HFFc6 (cell line): ENCODE data around the gene CARD8. TPM values are rescaled to one million over a fixed set of nuclear protein-coding genes. Genes with fewer than 3 reads are reported as not detected.
A peak's percentile ranks its signal among the peaks of the same experiment; 100 is the strongest.
"Not testable (repeated sequence)": the region's sequence is repeated elsewhere in the genome, so short reads cannot be mapped to it uniquely, and the experiment has no call there.

Source experiments
- DNase-seq: peaks from one replicate; pipeline ENCODE4 v3.0.0-alpha.2; 2018
- H3K27ac Mint-ChIP-seq: 2 replicates; pipeline ENCODE4 v1.8.0; 2020; ENCODE audit warnings: mild to moderate bottlenecking, mixed read lengths
- H3K27me3 Mint-ChIP-seq: 2 replicates; pipeline ENCODE4 v1.8.0; 2021; ENCODE audit warnings: mild to moderate bottlenecking, moderate library complexity, mixed read lengths; ENCODE audit not compliant: insufficient read depth
- H3K36me3 Mint-ChIP-seq: 2 replicates; pipeline ENCODE4 v1.8.0; 2021; ENCODE audit warnings: low read depth, mixed read lengths
- H3K4me1 Mint-ChIP-seq: 2 replicates; pipeline ENCODE4 v1.8.0; 2020; ENCODE audit warnings: low read depth, mixed read lengths
- H3K4me3 Mint-ChIP-seq: 2 replicates; pipeline ENCODE4 v1.8.0; 2020; ENCODE audit warnings: mild to moderate bottlenecking, moderate library complexity, mixed read lengths
- H3K9me3 Mint-ChIP-seq: 2 replicates; pipeline ENCODE4 v1.8.0; 2020; ENCODE audit warnings: mild to moderate bottlenecking, mixed read lengths
- total RNA-seq, 6 experiments: library from RNA; stranded (reverse); fragmentation: NEBNext Ultra II Directional; extraction: Animal tissue kit (Norgen Biotek cat#: 25700); gene quantifications; 2 replicates in 1 of 6; 3 replicates in 5 of 6; pipeline ENCODE4 v1.2.3, GENCODE V29; 2021
- TF ChIP-seq, protein P1 (sequence below): fragments of 200-600 bp; sonication (generic); IDR thresholded peaks from 2 replicates; pipeline ENCODE4 v1.5.0; 2021; ENCODE audit warnings: antibody characterized with exemption, mild to moderate bottlenecking

Gene CARD8
- total RNA-seq, 6 experiments from 2014 or later = 11.3 to 17.2 (median 14.7) TPM

DNA sequence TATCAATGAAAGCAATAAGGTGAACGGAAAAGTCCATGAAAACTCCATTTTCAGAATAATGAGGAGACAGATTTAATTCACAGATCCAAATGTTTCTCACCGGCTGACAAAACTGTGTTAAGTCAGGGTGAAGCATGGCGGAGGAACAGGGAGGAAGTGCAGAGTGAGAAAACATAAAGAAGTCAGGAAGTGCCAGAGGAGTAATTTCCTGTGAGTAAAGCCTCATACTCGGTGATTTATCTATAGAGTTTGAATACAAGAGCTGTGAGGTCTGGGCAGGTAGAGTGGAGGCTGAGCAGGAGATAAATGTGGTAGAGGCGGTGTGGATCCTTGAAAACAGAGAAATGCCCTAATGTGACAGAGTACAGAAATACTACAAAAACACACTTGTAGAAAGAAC, 11.4 kb downstream of the CARD8 start:
- H3K27me3 Mint-ChIP-seq = no peaks in the 10 kb centered on the region
- no peaks in the 10 kb centered on the region for H3K9me3 Mint-ChIP-seq
- H3K4me3 Mint-ChIP-seq = no peak overlapping the region
- H3K4me1 Mint-ChIP-seq = peaks cover 23% of the 10 kb centered on the region
- peaks cover 29% of the 10 kb centered on the region for H3K36me3 Mint-ChIP-seq
- H3K27ac Mint-ChIP-seq = peak overlapping the region; percentile 46
- TF ChIP-seq, protein P1, sequence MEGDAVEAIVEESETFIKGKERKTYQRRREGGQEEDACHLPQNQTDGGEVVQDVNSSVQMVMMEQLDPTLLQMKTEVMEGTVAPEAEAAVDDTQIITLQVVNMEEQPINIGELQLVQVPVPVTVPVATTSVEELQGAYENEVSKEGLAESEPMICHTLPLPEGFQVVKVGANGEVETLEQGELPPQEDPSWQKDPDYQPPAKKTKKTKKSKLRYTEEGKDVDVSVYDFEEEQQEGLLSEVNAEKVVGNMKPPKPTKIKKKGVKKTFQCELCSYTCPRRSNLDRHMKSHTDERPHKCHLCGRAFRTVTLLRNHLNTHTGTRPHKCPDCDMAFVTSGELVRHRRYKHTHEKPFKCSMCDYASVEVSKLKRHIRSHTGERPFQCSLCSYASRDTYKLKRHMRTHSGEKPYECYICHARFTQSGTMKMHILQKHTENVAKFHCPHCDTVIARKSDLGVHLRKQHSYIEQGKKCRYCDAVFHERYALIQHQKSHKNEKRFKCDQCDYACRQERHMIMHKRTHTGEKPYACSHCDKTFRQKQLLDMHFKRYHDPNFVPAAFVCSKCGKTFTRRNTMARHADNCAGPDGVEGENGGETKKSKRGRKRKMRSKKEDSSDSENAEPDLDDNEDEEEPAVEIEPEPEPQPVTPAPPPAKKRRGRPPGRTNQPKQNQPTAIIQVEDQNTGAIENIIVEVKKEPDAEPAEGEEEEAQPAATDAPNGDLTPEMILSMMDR = no peak
- no peak for DNase-seq

DNA sequence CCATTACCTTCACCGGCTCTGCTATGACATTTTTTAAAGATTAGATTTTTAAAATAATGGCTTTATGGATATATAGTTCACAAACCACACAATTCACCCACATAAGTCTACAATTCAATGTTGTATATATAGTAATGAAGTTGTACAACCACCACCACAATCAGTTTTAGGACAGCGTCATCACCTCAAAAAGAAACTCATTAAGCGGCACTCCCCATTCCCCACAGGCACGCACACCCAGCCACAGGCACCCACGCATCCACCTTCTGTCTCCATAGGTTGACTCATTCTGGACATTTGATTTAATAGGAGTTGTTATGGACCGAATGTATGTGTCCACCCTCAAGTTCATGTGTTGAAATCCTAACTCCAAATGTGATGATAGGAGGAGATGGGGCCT, 13.9 kb downstream of the CARD8 start:
- not testable (repeated sequence) for H3K4me3 Mint-ChIP-seq, H3K9me3 Mint-ChIP-seq, H3K27ac Mint-ChIP-seq, DNase-seq, H3K27me3 Mint-ChIP-seq
- H3K36me3 Mint-ChIP-seq = peaks cover 40% of the 10 kb centered on the region
- peaks cover 27% of the 10 kb centered on the region for H3K4me1 Mint-ChIP-seq

DNA sequence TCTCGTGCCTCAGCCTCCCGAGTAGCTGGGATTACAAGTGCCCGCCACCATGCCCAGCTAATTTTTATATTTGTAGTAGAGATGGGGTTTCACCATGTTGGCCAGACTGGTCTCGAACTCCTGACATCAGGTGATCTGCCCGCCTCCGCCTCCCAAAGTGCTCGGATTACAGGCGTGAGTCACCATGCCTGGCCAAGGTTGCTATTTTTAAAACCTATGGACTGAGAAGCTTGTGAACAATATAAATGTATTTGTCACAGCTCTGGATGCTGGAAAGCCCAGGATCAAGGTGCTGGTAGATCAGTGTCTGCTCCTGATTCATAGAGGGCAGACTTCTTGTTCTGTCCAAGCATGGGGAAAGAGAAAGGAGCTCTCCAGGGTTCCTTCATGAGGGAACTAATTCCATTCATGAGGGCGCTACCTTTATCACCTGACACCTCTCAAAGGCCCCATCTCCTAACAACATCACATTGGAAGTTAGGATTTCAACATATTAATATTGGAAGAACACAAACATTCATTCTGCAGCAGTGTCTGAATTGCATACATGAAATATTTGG, 16.1 kb downstream of the CARD8 start:
- Mint-ChIP-seq H3K27me3 (no peaks in the 10 kb centered on the region), H3K4me1 (peaks cover 24% of the 10 kb centered on the region), H3K4me3 (no peak overlapping the region), H3K36me3 (peaks cover 35% of the 10 kb centered on the region), H3K9me3 (no peaks in the 10 kb centered on the region), H3K27ac (peak overlapping the region; percentile 7; the same call in 1 of the 2 replicates)
- peak; percentile 17 for DNase-seq
- TF ChIP-seq, protein P1 = no peak

DNA sequence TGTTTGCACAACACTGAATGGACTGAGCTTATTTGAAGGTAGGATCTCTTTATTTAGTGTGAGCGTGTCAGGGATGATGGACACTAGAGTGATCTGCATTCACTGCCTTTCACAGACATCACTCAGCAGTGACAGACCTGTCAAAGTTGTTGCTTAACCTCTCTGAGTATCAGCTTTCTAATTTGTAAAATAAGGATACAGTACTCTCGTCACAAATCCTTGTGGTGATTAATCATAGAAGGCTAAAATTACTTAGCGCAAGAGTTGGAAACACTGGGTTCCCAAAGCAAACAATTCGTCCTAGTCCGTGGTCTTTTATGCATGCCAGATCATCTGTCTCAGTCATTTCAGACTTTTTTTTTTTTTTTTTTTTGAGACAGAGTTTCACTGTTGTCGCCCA, 16.6 kb downstream of the CARD8 start:
- H3K4me3 Mint-ChIP-seq = no peak overlapping the region
- peaks cover 19% of the 10 kb centered on the region for H3K4me1 Mint-ChIP-seq
- TF ChIP-seq, protein P1 = no peak
- DNase-seq = no peak
- H3K27me3 Mint-ChIP-seq = no peaks in the 10 kb centered on the region
- H3K36me3 Mint-ChIP-seq = peaks cover 36% of the 10 kb centered on the region
- H3K27ac Mint-ChIP-seq = no peak overlapping the region
- H3K9me3 Mint-ChIP-seq = no peaks in the 10 kb centered on the region

DNA sequence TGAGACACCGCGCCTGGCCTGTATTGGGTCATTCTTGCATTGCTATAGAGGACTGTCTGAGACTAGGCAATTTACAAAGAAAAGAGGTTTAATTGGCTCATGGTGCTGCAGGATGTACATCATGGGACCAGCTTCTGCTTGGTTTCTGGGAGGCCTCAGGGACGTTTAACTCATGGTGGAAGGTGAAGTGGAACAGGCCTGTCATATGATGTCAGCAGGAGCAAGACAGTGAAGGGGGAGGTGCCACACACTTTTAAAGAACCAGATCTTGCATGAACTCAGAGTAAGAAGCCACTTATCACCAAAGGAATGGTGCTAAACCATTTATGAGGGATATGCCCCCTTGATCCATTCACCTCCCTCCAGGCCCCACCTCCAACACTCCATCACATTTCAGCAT, 18.7 kb downstream of the CARD8 start:
- DNase-seq = no peak
- H3K36me3 Mint-ChIP-seq = peaks cover 39% of the 10 kb centered on the region
- H3K9me3 Mint-ChIP-seq = no peaks in the 10 kb centered on the region
- H3K27ac Mint-ChIP-seq = no peak overlapping the region
- H3K27me3 Mint-ChIP-seq = no peaks in the 10 kb centered on the region
- TF ChIP-seq, protein P1 = no peak
- peaks cover 16% of the 10 kb centered on the region for H3K4me1 Mint-ChIP-seq
- no peak overlapping the region for H3K4me3 Mint-ChIP-seq

DNA sequence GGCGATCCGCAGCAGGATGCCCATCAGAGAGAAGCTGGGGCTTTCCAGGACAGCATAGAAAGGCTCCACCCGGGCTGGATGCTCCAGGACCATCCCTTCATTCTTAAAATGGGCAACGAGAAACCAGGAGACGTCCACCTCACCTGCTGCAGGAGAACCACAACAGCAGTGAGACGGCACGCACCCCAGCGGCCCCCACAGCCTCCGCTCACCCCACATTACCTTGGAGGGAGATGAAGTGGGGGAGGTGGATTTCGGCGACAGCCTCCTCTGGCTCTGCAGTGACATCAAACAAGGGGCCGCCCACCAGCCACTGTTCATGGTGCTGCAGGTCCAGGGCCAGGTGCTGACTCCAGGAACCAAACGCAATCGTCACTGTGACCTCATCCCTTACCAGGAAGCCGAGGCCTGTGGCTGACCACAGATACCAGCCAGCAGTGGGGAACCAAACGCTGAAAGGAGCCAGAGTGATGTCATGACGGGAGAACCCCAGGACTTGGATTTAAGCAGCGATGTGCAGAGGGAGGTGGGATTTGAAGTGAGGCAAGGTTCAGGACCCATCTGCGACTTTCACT, 25.1 kb downstream of the CARD8 start:
- H3K4me1 Mint-ChIP-seq = no peaks in the 10 kb centered on the region
- DNase-seq = no peak
- no peaks in the 10 kb centered on the region for H3K9me3 Mint-ChIP-seq
- no peak overlapping the region for H3K27ac Mint-ChIP-seq
- H3K36me3 Mint-ChIP-seq = peaks cover 28% of the 10 kb centered on the region
- TF ChIP-seq, protein P1 = no peak
- H3K27me3 Mint-ChIP-seq = peaks cover 2% of the 10 kb centered on the region; the same call in 1 of the 2 replicates
- no peak overlapping the region for H3K4me3 Mint-ChIP-seq
